SK-N-SH (cell line): ENCODE measurements around the gene CEP43. TPM values are rescaled to one million over a fixed set of nuclear protein-coding genes. Genes with fewer than 3 reads are reported as not detected.

Experiments used
- CTCF ChIA-PET: fragments of 300-600, 350-600 bp; formaldehyde crosslinking; extraction: SDS; loops from one replicate; lab custom pipeline; 2021; lab: Yijun Ruan, JAX
- POLR2A ChIA-PET: fragments of 350-600 bp; sonication (Branson Sonifier 250); formaldehyde crosslinking; extraction: SDS; loops from one replicate; lab custom pipeline; 2020; ENCODE audit warnings: antibody characterized with exemption, inconsistent platforms; lab: Yijun Ruan, JAX
- DNase-seq: peaks from one replicate; pipeline ENCODE4 v3.0.0; 2012
- H2AFZ ChIP-seq: fragments of 200-600 bp; sonication (generic); 2 replicates; pipeline ENCODE4 v1.8.1; 2016; ENCODE audit warnings: antibody characterized with exemption, mild to moderate bottlenecking, low read depth
- H3F3A ChIP-seq: fragments of 200-600 bp; sonication (generic); replicated peaks from 2 replicates; pipeline ENCODE3; 2016; ENCODE audit warnings: antibody characterized with exemption, mild to moderate bottlenecking; ENCODE audit not compliant: insufficient read depth
- H3K27ac ChIP-seq, 2 experiments: fragments of 200-500 bp in 1 of 2; fragments of 200-600 bp in 1 of 2; sonication (Bioruptor generic) in 1 of 2; sonication (generic), shearing (Covaris generic) in 1 of 2; 2 replicates each; pipeline versions ENCODE4 v1.5.1 to v1.6.1; 2014 to 2016; ENCODE audit warnings: low read depth in 2 of 2, inconsistent platforms in 1 of 2, low read length in 1 of 2, mild to moderate bottlenecking in 1 of 2, mixed read lengths in 1 of 2
- H3K27me3 ChIP-seq: fragments of 200-600 bp; sonication (generic), shearing (Covaris generic); 2 replicates; pipeline ENCODE4 v1.6.1; 2016; ENCODE audit warnings: mixed run types; ENCODE audit not compliant: insufficient read depth
- H3K36me3 ChIP-seq, 2 experiments: fragments of 200-500 bp in 1 of 2; fragments of 200-600 bp in 1 of 2; sonication (Bioruptor generic) in 1 of 2; sonication (generic) in 1 of 2; replicated peaks in 1 of 2; 2 replicates each; pipeline versions ENCODE3 to v1.5.1; 2014 to 2016; ENCODE audit warnings: low read length in 1 of 2, mild to moderate bottlenecking in 1 of 2; ENCODE audit not compliant: insufficient read depth in 2 of 2, control insufficient read depth in 1 of 2
- H3K4me1 ChIP-seq, 2 experiments: fragments of 200-500 bp in 1 of 2; fragments of 200-600 bp in 1 of 2; sonication (Bioruptor generic) in 1 of 2; sonication (generic), shearing (Covaris generic) in 1 of 2; 2 replicates each; pipeline versions ENCODE4 v1.5.1 to v1.6.1; 2014 to 2016; ENCODE audit warnings: low read depth in 1 of 2, low read length in 1 of 2, mixed run types in 1 of 2; ENCODE audit not compliant: insufficient read depth in 2 of 2, control insufficient read depth in 1 of 2
- H3K4me2 ChIP-seq: fragments of 200-600 bp; sonication (generic), shearing (Covaris generic); 2 replicates; pipeline ENCODE4 v1.6.1; 2017; ENCODE audit warnings: mixed run types
- H3K4me3 ChIP-seq, 2 experiments: fragments of 200-500 bp in 1 of 2; fragments of 200-600 bp in 1 of 2; sonication (Bioruptor generic) in 1 of 2; sonication (generic), shearing (Covaris generic) in 1 of 2; 2 replicates each; pipeline versions ENCODE4 v1.5.1 to v1.8.1; 2014 to 2016; ENCODE audit warnings: low read depth in 2 of 2, inconsistent platforms in 1 of 2, low read length in 1 of 2, mild to moderate bottlenecking in 1 of 2, mixed read lengths in 1 of 2, moderate library complexity in 1 of 2
- H3K79me2 ChIP-seq: fragments of 200-600 bp; sonication (generic); 2 replicates; pipeline ENCODE4 v1.8.1; 2017; ENCODE audit warnings: mild to moderate bottlenecking; ENCODE audit not compliant: insufficient read depth
- H3K9ac ChIP-seq: fragments of 200-600 bp; sonication (generic); 2 replicates; pipeline ENCODE4 v1.6.1; 2017; ENCODE audit warnings: mixed run types
- H3K9me2 ChIP-seq: fragments of 200-600 bp; sonication (generic); 2 replicates; pipeline ENCODE4 v1.6.1; 2017; ENCODE audit warnings: mixed run types
- H3K9me3 ChIP-seq: fragments of 200-600 bp; sonication (generic); 2 replicates; pipeline ENCODE4 v1.6.1; 2017; ENCODE audit warnings: mixed run types, mild to moderate bottlenecking, moderate library complexity
- H4K20me1 ChIP-seq: fragments of 200-600 bp; sonication (generic); 2 replicates; pipeline ENCODE4 v1.6.1; 2017; ENCODE audit warnings: mild to moderate bottlenecking, mixed run types; ENCODE audit not compliant: insufficient read depth
- CHD2 ChIP-seq: fragments of 150-350 bp; IDR thresholded peaks from 2 replicates; pipeline ENCODE4 v1.6.1; 2018; ENCODE audit warnings: low read length; ENCODE audit not compliant: partially characterized antibody
- ELF1 ChIP-seq: IDR thresholded peaks from 2 replicates; pipeline ENCODE4 v1.4.0; 2012
- EP300 ChIP-seq, 2 experiments: IDR thresholded peaks; 2 replicates each; pipeline versions ENCODE4 v1.4.0 to v1.6.1; 2012; ENCODE audit warnings: borderline replicate concordance in 1 of 2, low read depth in 1 of 2, low read length in 1 of 2
- FOSL2 ChIP-seq: IDR thresholded peaks from 2 replicates; pipeline ENCODE4 v1.4.0; 2012; ENCODE audit warnings: low read depth, mild to moderate bottlenecking, moderate library complexity, borderline replicate concordance
- FOXJ3 ChIP-seq: sonication (generic); formaldehyde crosslinking; IDR thresholded peaks from 2 replicates; pipeline ENCODE4 v1.5.1; 2020; ENCODE audit warnings: mild to moderate bottlenecking, missing genetic modification reagents
- FOXM1 ChIP-seq: IDR thresholded peaks from 2 replicates; pipeline ENCODE4 v1.4.0; 2012; ENCODE audit warnings: low read depth, mild to moderate bottlenecking
- GATA2 ChIP-seq: sonication (generic); formaldehyde crosslinking; IDR thresholded peaks from 2 replicates; pipeline ENCODE4 v1.5.0; 2020; ENCODE audit warnings: mild to moderate bottlenecking, missing genetic modification reagents
- IRF3 ChIP-seq: fragments of 150-350 bp; IDR thresholded peaks from 2 replicates; pipeline ENCODE4 v1.6.1; 2016; ENCODE audit warnings: mild to moderate bottlenecking, low read depth, low read length
- MAX ChIP-seq: IDR thresholded peaks from 2 replicates; pipeline ENCODE4 v1.4.0; 2012; ENCODE audit warnings: low read depth
- MXI1 ChIP-seq: IDR thresholded peaks from 2 replicates; pipeline ENCODE4 v1.6.1; 2012; ENCODE audit warnings: mild to moderate bottlenecking, low read depth, low read length, improper control_type of control experiment
- NFIC ChIP-seq: IDR thresholded peaks from 2 replicates; pipeline ENCODE4 v1.4.0; 2012; ENCODE audit warnings: borderline replicate concordance
- PBX3 ChIP-seq: IDR thresholded peaks from 2 replicates; pipeline ENCODE4; 2012
- POLR2AphosphoS5 ChIP-seq: IDR thresholded peaks from 2 replicates; pipeline ENCODE4 v1.6.1; 2012; ENCODE audit warnings: low read depth, low read length
- RCOR1 ChIP-seq: fragments of 150-350 bp; IDR thresholded peaks from 2 replicates; pipeline ENCODE4 v1.6.1; 2017; ENCODE audit warnings: antibody characterized with exemption, low read length
- REST ChIP-seq: IDR thresholded peaks from 2 replicates; pipeline ENCODE4 v1.6.1; 2012; ENCODE audit warnings: mild to moderate bottlenecking, low read depth, low read length, moderate library complexity
- TCF12 ChIP-seq: IDR thresholded peaks from 2 replicates; pipeline ENCODE4 v1.4.0; 2012
- USF1 ChIP-seq: IDR thresholded peaks from 2 replicates; pipeline ENCODE4 v1.4.0; 2012; ENCODE audit warnings: low read depth, borderline replicate concordance
- USF2 ChIP-seq: fragments of 150-350 bp; IDR thresholded peaks from 2 replicates; pipeline ENCODE4 v1.6.1; 2017; ENCODE audit warnings: antibody characterized with exemption, low read length, low read depth, borderline replicate concordance
- WGBS: methylation state at CpG from one replicate; pipeline ENCODE4 v1.1.6; 2017; ENCODE audit warnings: low lambda C conversion rate; 5-methylcytosine and 5-hydroxymethylcytosine counted together
- polyA plus RNA-seq, 3 experiments: library from polyadenylated mRNA; depleted of rRNA; stranded (reverse); fragments of >200 nt; gene quantifications; 2 replicates each; pipeline ENCODE4 v1.2.3, GENCODE V29; 2012

The CEP43 gene
- polyA plus RNA-seq, 1 of the 3 experiments (the other 2 are of a cell fraction), result 7.5 TPM

GRCh38 chr6:166952121-166952520 is 47.1 kb upstream of the CEP43 start:
- Histone ChIP-seq H3K4me1 (peaks cover 0 to 9% of the 10 kb centered on the region in 2 experiments; a peak in 1 of 4 replicates), H2AFZ (no peak overlapping the region), H3K9me3 (no peaks in the 10 kb centered on the region), H4K20me1 (no peaks in the 10 kb centered on the region), H3K79me2 (no peaks in the 10 kb centered on the region), H3K4me3 (no peak overlapping the region), H3K27ac (no peak overlapping the region), H3F3A (no peaks in the 10 kb centered on the region), H3K9ac (no peak overlapping the region), H3K36me3 (peaks cover 0 to 12% of the 10 kb centered on the region in 2 experiments), H3K4me2 (no peak overlapping the region), H3K9me2 (no peaks in the 10 kb centered on the region), H3K27me3 (no peaks in the 10 kb centered on the region)
- TF ChIP-seq USF2 (no peak), CHD2 (no peak), FOXM1 (no peak), FOSL2 (no peak), IRF3 (no peak), POLR2AphosphoS5 (no peak), USF1 (no peak), MAX (no peak), NFIC (no peak), RCOR1 (no peak), ELF1 (no peak), PBX3 (no peak), FOXJ3 (CRISPR knock-in tag) (no peak), MXI1 (no peak), EP300 (IDR thresholded peaks at IDR 0.05; ENCODE audit: borderline replicate concordance in 1 of 2, low read depth in 1 of 2, low read length in 1 of 2) (no peak), TCF12 (no peak), REST (no peak), GATA2 (CRISPR knock-in tag) (no peak)
- ChIA-PET CTCF (interaction anchor here (1.1 to 3.4 kb wide), 17 partner anchors 9 to 510 kb away, joined by 3 to 24 read pairs (median 7); no protein-coding TSS in a partner anchor), POLR2A (no interaction called here)
- WGBS, result 85% methylated on average over 12 of the region's 12 CpGs
- DNase-seq, result no peak
